Left ventricle myocardium inferior (tissue), 1 donor: ENCODE data around the gene STRBP. TPM values are rescaled to one million over a fixed set of nuclear protein-coding genes. Genes with fewer than 3 reads are reported as not detected.
A peak's percentile ranks its signal among the peaks of the same experiment; 100 is the strongest.

ENCODE experiments used
- DNase-seq: peaks from one replicate; pipeline ENCODE4 v3.0.0-alpha.2; 2020
- H3K27ac ChIP-seq: fragments of 200-600 bp; replicated peaks from 2 replicates; pipeline ENCODE4 v1.8.0; 2021
- H3K27me3 ChIP-seq: fragments of 200-600 bp; 2 replicates; pipeline ENCODE4 v1.8.0; 2021; ENCODE audit warnings: low read depth
- H3K36me3 ChIP-seq: fragments of 200-600 bp; 2 replicates; pipeline ENCODE4 v1.8.0; 2021
- H3K4me1 ChIP-seq: fragments of 200-600 bp; 2 replicates; pipeline ENCODE4 v1.8.0; 2021
- H3K4me3 ChIP-seq: fragments of 200-600 bp; 2 replicates; pipeline ENCODE4 v1.8.0; 2021; ENCODE audit warnings: mild to moderate bottlenecking, moderate library complexity
- H3K9me3 ChIP-seq: fragments of 200-600 bp; replicated peaks from 2 replicates; pipeline ENCODE4 v1.8.0; 2021
- intact Hi-C: fragments of 100-400 bp; cut with micrococcal nuclease; formaldehyde crosslinking; loops from one replicate; pipeline ENCODE4 v1.11.0; 2022
- total RNA-seq: library from RNA; stranded (reverse); fragmentation: NEBNext Ultra II Directional; extraction: Animal tissue kit (Norgen Biotek cat#: 25700); gene quantifications from one replicate; pipeline ENCODE4 v1.2.1, GENCODE V29; 2021
- TF ChIP-seq, protein P1 (sequence below): fragments of 200-600 bp; IDR thresholded peaks from 2 replicates; pipeline ENCODE4 v1.8.0; 2021; ENCODE audit warnings: antibody characterized with exemption, mild to moderate bottlenecking, borderline replicate concordance
- donor health status: DM: no; HTN: yes; CAD: no; lungs with severe emphysema.

The STRBP gene
- total RNA-seq, 1 donor from 2014 or later, result 26.4 TPM

DNA sequence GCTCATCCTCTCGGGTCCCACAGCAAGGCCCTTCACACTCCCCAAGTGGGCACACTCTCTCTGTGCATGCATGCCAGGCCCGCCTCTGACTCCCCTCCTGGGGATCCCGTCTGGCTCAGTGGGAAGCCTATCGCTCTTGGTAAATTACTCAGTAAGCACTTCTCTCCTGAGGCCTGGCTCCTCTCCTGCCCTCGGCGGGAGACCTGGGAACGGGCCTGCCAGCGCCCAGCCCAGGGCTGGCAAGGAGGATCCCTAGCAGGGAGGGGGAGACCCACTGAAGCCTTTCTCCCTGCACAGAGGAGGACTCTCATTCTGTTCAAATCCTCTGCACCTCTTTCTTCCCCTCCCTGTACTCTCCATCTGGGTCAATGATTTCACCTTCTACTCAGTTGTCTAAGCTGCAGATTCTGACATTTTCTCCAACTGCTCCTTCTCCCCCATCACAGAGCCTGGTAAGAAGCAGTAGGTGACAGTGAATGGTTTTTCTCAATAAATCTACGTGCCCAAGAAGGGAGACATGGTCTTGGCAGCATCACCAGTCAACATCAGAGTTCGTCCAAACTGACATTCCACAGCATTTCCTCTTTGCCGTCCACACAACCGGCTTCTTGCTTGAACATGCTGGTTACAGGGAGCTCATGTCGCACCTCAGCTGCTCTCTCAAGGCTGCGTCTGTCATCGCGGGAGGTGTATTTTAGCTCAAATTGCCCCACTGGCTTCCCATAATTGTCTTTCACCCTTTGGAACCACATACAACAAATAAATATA lies 153.1 kb downstream of the STRBP start:
- no peak overlapping the region for H3K4me3 ChIP-seq
- no peaks in the 10 kb centered on the region for H3K27me3 ChIP-seq
- no peak overlapping the region for H3K27ac ChIP-seq
- intact Hi-C loops, result no loop called here
- DNase-seq, result no peak
- H3K4me1 ChIP-seq, result peaks cover 60% of the 10 kb centered on the region
- no peaks in the 10 kb centered on the region for H3K36me3 ChIP-seq
- TF ChIP-seq, protein P1, sequence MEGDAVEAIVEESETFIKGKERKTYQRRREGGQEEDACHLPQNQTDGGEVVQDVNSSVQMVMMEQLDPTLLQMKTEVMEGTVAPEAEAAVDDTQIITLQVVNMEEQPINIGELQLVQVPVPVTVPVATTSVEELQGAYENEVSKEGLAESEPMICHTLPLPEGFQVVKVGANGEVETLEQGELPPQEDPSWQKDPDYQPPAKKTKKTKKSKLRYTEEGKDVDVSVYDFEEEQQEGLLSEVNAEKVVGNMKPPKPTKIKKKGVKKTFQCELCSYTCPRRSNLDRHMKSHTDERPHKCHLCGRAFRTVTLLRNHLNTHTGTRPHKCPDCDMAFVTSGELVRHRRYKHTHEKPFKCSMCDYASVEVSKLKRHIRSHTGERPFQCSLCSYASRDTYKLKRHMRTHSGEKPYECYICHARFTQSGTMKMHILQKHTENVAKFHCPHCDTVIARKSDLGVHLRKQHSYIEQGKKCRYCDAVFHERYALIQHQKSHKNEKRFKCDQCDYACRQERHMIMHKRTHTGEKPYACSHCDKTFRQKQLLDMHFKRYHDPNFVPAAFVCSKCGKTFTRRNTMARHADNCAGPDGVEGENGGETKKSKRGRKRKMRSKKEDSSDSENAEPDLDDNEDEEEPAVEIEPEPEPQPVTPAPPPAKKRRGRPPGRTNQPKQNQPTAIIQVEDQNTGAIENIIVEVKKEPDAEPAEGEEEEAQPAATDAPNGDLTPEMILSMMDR, result no peak
- no peaks in the 10 kb centered on the region for H3K9me3 ChIP-seq

GRCh38 chr9:123113185-123113584 lies 155.2 kb downstream of the STRBP start:
- no peak overlapping the region for H3K27ac ChIP-seq
- peaks cover 18% of the 10 kb centered on the region for H3K36me3 ChIP-seq
- no peaks in the 10 kb centered on the region for H3K9me3 ChIP-seq
- DNase-seq, result no peak
- intact Hi-C loops, result no loop called here
- H3K27me3 ChIP-seq, result no peaks in the 10 kb centered on the region
- H3K4me1 ChIP-seq, result peaks cover 39% of the 10 kb centered on the region
- TF ChIP-seq, protein P1, result no peak
- H3K4me3 ChIP-seq, result no peak overlapping the region

GRCh38 chr9:123112015-123112975 lies 156.1 kb downstream of the STRBP start:
- peaks cover 26% of the 10 kb centered on the region for H3K36me3 ChIP-seq
- H3K9me3 ChIP-seq, result no peaks in the 10 kb centered on the region
- H3K4me3 ChIP-seq, result peak overlapping the region; percentile 25
- H3K27me3 ChIP-seq, result no peaks in the 10 kb centered on the region
- DNase-seq, result peak; percentile 27
- TF ChIP-seq, protein P1, result no peak
- intact Hi-C loops, result no loop called here
- peaks cover 30% of the 10 kb centered on the region for H3K4me1 ChIP-seq
- H3K27ac ChIP-seq, result peak overlapping the region; percentile 56

- peak overlapping the region; percentile 56 for H3K27ac ChIP-seq
Measured at GRCh38 chr9:123111427-123112014, 156.9 kb downstream of the STRBP start.

More at GRCh38 chr9:123111427-123112014, 156.9 kb downstream of the STRBP start:
- TF ChIP-seq, protein P1, result no peak
- no peak for DNase-seq
- H3K4me1 ChIP-seq, result peaks cover 27% of the 10 kb centered on the region
- intact Hi-C loops, result no loop called here
- no peaks in the 10 kb centered on the region for H3K27me3 ChIP-seq
- peaks cover 32% of the 10 kb centered on the region for H3K36me3 ChIP-seq
- no peaks in the 10 kb centered on the region for H3K9me3 ChIP-seq
- H3K4me3 ChIP-seq, result peak overlapping the region; percentile 25
